Small intestine (tissue), 7 donors: ENCODE measurements around the gene IGFL1. TPM values are rescaled to one million over a fixed set of nuclear protein-coding genes. Genes with fewer than 3 reads are reported as not detected.
"Not testable (repeated sequence)": the region's sequence is repeated elsewhere in the genome, so short reads cannot be mapped to it uniquely, and the experiment has no call there.

ENCODE experiments used
- DNase-seq, 2 donors: peaks; one replicate each; pipeline versions ENCODE4 v3.0.0 to v3.0.0-alpha.2; 2013
- FAIRE-seq: peaks from 2 replicates; lab custom pipeline; 2012; peaks lifted over from hg19 to GRCh38; lab: Jason Lieb, UNC
- H3K27ac ChIP-seq, 3 donors: one replicate each; pipeline ENCODE4 v1.5.1; 2013; ENCODE audit warnings: low read length in 2 of 3, mild to moderate bottlenecking in 2 of 3, control low read depth in 1 of 3, inconsistent platforms in 1 of 3, low read depth in 1 of 3, moderate library complexity in 1 of 3
- H3K27me3 ChIP-seq, 3 donors: one replicate each; pipeline ENCODE4 v1.6.1; 2013; ENCODE audit warnings: low read length in 3 of 3, inconsistent platforms in 1 of 3; ENCODE audit not compliant: control insufficient read depth in 3 of 3, insufficient read depth in 3 of 3
- H3K36me3 ChIP-seq, 3 donors: one replicate each; pipeline ENCODE4 v1.6.1; 2013; ENCODE audit warnings: low read length in 3 of 3, inconsistent platforms in 1 of 3, low read depth in 1 of 3, mild to moderate bottlenecking in 1 of 3, moderate library complexity in 1 of 3; ENCODE audit not compliant: control insufficient read depth in 3 of 3, insufficient read depth in 2 of 3
- H3K4me1 ChIP-seq, 3 donors: one replicate each; pipeline ENCODE4 v1.6.1; 2013; ENCODE audit warnings: low read length in 2 of 3, inconsistent platforms in 1 of 3, low read depth in 1 of 3, mild to moderate bottlenecking in 1 of 3, moderate library complexity in 1 of 3; ENCODE audit not compliant: control insufficient read depth in 3 of 3, insufficient read depth in 2 of 3
- H3K4me3 ChIP-seq, 3 donors: one replicate each; pipeline ENCODE4 v1.5.1; 2013; ENCODE audit warnings: low read length in 3 of 3, control low read depth in 1 of 3, inconsistent platforms in 1 of 3, low read depth in 1 of 3, mild to moderate bottlenecking in 1 of 3, moderate library complexity in 1 of 3
- H3K9me3 ChIP-seq, 2 donors: one replicate each; pipeline ENCODE4 v1.6.1; 2013; ENCODE audit warnings: low read depth in 1 of 2, low read length in 1 of 2; ENCODE audit not compliant: control insufficient read depth in 2 of 2, insufficient read depth in 1 of 2
- WGBS, 3 donors: extraction: QIAGEN DNeasy Blood & Tissue Kit; methylation state at CpG; one replicate each; pipeline ENCODE4 v1.1.7; 2013; 5-methylcytosine and 5-hydroxymethylcytosine counted together
- polyA plus RNA-seq, 4 donors: library from polyadenylated mRNA; stranded (reverse) in 3 of 4; unstranded in 1 of 4; fragments of 200-250 nt in 3 of 4; fragments of 120-200 nt in 1 of 4; gene quantifications; one replicate each; pipeline versions ENCODE4 v1.2.1 to v1.2.3, GENCODE V29; 2013
- donor health status: healthy with polysubstance abuse.
- donor health status: control.
- donor health status: control.
- donor health status: Bipolar disorder and iron deficiency.
- donor health status: healthy.

IGFL1 gene
- polyA plus RNA-seq, 4 donors: not detected

- not testable (repeated sequence) for H3K9me3 ChIP-seq, H3K4me1 ChIP-seq, H3K27me3 ChIP-seq, FAIRE-seq, H3K27ac ChIP-seq, H3K36me3 ChIP-seq, DNase-seq, H3K4me3 ChIP-seq
- WGBS, 3 donors: 74 to 83% (median 79%) methylated on average over 5 of the region's 5 CpGs
These were observed 16.9 kb upstream of the IGFL1 start for GRCh38 chr19:46212592-46212991.

- DNase-seq: no peak
- peaks cover 0 to 2% (median 0%) of the 10 kb centered on the region in 3 donors for H3K27me3 ChIP-seq
- no peaks in the 10 kb centered on the region for H3K4me1 ChIP-seq
- FAIRE-seq: no peak
- no peak overlapping the region for H3K27ac ChIP-seq
- WGBS, 3 donors: 76 to 85% (median 80%) methylated on average over 10 to 11 of the region's 11 CpGs
- no peaks in the 10 kb centered on the region for H3K36me3 ChIP-seq
- no peak overlapping the region for H3K4me3 ChIP-seq
- no peaks in the 10 kb centered on the region for H3K9me3 ChIP-seq
These were observed 16.4 kb upstream of the IGFL1 start for GRCh38 chr19:46213156-46213555.

DNA sequence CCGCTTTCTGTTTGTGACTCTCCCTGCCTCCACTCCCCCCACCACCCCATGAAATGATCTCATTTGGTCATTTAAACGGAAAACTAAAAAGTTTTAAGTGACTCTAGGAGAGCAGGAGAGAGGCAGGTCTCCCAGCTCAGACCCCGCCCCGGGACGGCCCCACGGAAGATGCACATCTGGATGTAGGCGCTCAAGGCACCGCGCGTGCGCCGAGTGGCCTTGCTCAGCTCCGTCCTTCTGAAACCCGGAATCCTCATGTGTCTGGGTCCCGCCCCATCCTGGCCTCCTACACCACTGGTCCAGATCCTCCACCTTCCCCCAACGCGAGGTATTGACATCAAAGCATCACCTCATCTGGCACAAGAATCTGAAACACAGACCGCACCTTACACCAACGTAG is 15.7 kb upstream of the IGFL1 start:
- DNase-seq (no peak), FAIRE-seq (no peak)
- WGBS, 3 donors: 87 to 89% (median 89%) methylated on average over 19 of the region's 19 CpGs
- Histone ChIP-seq H3K36me3 (no peaks in the 10 kb centered on the region), H3K27ac (no peak overlapping the region), H3K4me1 (no peaks in the 10 kb centered on the region), H3K27me3 (peaks cover 0 to 2% (median 0%) of the 10 kb centered on the region in 3 donors), H3K9me3 (no peaks in the 10 kb centered on the region), H3K4me3 (no peak overlapping the region)

DNA sequence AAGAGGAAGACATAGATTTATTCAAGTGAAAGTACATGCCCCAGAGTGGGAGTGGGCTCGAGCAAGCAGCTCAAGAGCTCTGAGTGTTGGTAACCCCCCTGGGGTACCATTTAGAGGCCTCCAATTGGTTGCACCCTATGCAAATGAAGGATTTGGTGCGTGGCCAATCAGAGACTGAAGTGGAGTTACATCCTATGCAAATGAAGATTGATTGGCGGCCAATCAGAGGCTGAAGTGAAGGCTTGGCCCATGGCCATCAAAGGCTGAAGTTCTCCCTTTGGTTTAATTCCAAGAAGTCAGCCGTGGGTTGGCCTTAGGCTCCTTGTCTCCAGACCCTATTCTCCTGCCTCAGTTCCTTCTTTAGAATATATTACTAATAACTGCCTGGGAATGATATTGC is 12.9 kb upstream of the IGFL1 start:
- H3K36me3 ChIP-seq: no peaks in the 10 kb centered on the region
- no peak overlapping the region for H3K4me3 ChIP-seq
- H3K27me3 ChIP-seq: peaks cover 0 to 10% (median 2%) of the 10 kb centered on the region in 3 donors
- FAIRE-seq: no peak
- H3K9me3 ChIP-seq: no peaks in the 10 kb centered on the region
- no peaks in the 10 kb centered on the region for H3K4me1 ChIP-seq
- 50 to 52% (median 50%) methylated on average over 4 of the region's 4 CpGs for WGBS, 3 donors
- DNase-seq: no peak
- no peak overlapping the region for H3K27ac ChIP-seq

DNA sequence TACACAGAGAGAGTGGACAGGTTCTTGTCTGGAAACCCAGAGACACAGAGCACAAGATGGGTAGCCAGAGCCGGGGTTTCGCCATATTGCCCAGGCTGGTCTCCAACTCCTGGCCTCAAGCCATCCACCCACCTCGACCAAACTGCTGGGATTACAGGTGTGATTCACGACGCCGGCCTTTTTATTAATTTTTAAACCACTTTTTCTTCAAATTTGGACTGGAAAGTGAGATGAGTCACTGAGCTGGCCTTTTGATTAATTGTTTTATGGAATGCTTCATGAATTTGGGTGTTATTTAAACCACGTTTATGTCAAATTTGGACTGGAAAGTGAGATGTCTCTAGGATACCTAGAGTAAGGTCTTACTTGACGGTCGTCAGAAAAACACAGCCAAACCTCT is 12.1 kb upstream of the IGFL1 start:
- DNase-seq: no peak
- H3K27me3 ChIP-seq: peaks cover 2 to 10% (median 3%) of the 10 kb centered on the region in 3 donors
- 64 to 84% (median 64%) methylated on average over 9 of the region's 9 CpGs for WGBS, 3 donors
- FAIRE-seq: no peak
- H3K4me3 ChIP-seq: no peak overlapping the region
- H3K9me3 ChIP-seq: no peaks in the 10 kb centered on the region
- H3K36me3 ChIP-seq: no peaks in the 10 kb centered on the region
- no peak overlapping the region for H3K27ac ChIP-seq
- H3K4me1 ChIP-seq: no peaks in the 10 kb centered on the region

DNA sequence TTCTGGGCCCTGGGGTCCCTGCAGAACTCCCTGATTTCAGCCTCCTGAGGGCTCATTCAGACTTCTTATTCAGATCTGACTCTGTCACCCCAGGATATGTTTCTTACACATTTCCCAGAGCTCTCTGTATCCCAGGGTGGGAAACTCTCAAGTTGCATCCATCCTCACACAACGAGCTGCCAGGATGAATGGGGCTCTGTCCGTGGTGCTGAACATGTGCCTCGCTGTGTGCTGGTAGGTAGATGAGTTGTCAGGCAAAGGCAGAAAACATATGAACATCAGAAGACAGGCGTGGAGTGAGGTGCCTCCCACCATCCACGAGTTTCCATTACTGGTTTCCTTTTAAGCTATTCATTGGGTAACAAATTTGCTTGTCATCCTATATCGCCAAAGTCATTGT is 11.4 kb upstream of the IGFL1 start:
- no peak for FAIRE-seq
- Histone ChIP-seq H3K9me3 (no peaks in the 10 kb centered on the region), H3K36me3 (no peaks in the 10 kb centered on the region), H3K4me3 (no peak overlapping the region), H3K4me1 (no peaks in the 10 kb centered on the region), H3K27me3 (peaks cover 2 to 10% (median 3%) of the 10 kb centered on the region in 3 donors), H3K27ac (no peak overlapping the region)
- DNase-seq: peak in 1 of 2 donors; percentile 60
- 18 to 24% (median 24%) methylated on average over 6 of the region's 6 CpGs for WGBS, 3 donors

DNA sequence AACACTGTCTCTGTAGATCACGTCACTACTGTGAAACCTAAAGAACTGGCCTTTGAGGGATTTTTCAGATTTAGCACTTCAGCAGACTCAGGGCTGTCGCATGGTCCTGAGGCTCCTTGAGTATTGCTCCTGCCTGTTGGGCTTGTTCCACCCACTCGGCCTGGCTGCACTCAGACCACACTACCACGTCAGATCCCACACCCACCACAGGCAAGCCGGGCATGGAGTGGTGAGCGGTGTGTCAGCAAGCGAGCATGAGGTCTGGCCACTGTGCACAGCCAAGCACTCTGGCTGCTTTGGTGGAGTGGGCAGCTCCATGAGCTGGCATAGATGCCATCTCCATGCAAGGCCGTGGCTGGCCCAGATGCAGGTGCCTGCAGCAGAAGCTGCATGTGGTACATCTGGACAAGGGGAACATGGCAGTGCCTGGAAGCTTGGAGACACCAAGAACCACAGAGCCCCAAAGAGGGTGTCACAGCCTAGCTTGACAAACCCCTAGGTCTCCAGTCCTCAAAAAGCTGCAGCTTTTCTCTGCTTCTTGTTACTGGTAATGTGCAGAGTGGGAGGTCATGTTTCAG is 9.4 kb upstream of the IGFL1 start:
- Histone ChIP-seq H3K36me3 (no peaks in the 10 kb centered on the region), H3K4me3 (no peak overlapping the region), H3K4me1 (no peaks in the 10 kb centered on the region), H3K27ac (no peak overlapping the region), H3K9me3 (no peaks in the 10 kb centered on the region), H3K27me3 (peaks cover 0 to 19% (median 3%) of the 10 kb centered on the region in 3 donors)
- WGBS, 3 donors: 75 to 81% (median 76%) methylated on average over 8 of the region's 8 CpGs
- no peak for DNase-seq
- FAIRE-seq: no peak

- 71 to 82% (median 76%) methylated on average over 2 of the region's 2 CpGs for WGBS, 3 donors
- Histone ChIP-seq H3K36me3 (no peaks in the 10 kb centered on the region), H3K9me3 (no peaks in the 10 kb centered on the region), H3K27me3 (peaks cover 0 to 19% (median 5%) of the 10 kb centered on the region in 3 donors), H3K4me1 (no peaks in the 10 kb centered on the region), H3K4me3 (no peak overlapping the region), H3K27ac (no peak overlapping the region)
- FAIRE-seq (no peak), DNase-seq (no peak)
These were observed 8.4 kb upstream of the IGFL1 start for GRCh38 chr19:46221152-46221551.
